Left ventricle myocardium inferior (tissue), 1 donor: ENCODE data around the gene SLC16A1. TPM values are rescaled to one million over a fixed set of nuclear protein-coding genes. Genes with fewer than 3 reads are reported as not detected.
"Not testable (repeated sequence)": the region's sequence is repeated elsewhere in the genome, so short reads cannot be mapped to it uniquely, and the experiment has no call there.

ENCODE experiments used
- DNase-seq: peaks from one replicate; pipeline ENCODE4 v3.0.0-alpha.2; 2020
- H3K27ac ChIP-seq: fragments of 200-600 bp; replicated peaks from 2 replicates; pipeline ENCODE4 v1.8.0; 2021
- H3K27me3 ChIP-seq: fragments of 200-600 bp; 2 replicates; pipeline ENCODE4 v1.8.0; 2021; ENCODE audit warnings: low read depth
- H3K36me3 ChIP-seq: fragments of 200-600 bp; 2 replicates; pipeline ENCODE4 v1.8.0; 2021
- H3K4me1 ChIP-seq: fragments of 200-600 bp; 2 replicates; pipeline ENCODE4 v1.8.0; 2021
- H3K4me3 ChIP-seq: fragments of 200-600 bp; 2 replicates; pipeline ENCODE4 v1.8.0; 2021; ENCODE audit warnings: mild to moderate bottlenecking, moderate library complexity
- H3K9me3 ChIP-seq: fragments of 200-600 bp; replicated peaks from 2 replicates; pipeline ENCODE4 v1.8.0; 2021
- CTCF ChIP-seq: fragments of 200-600 bp; IDR thresholded peaks from 2 replicates; pipeline ENCODE4 v1.8.0; 2021; ENCODE audit warnings: antibody characterized with exemption, mild to moderate bottlenecking, borderline replicate concordance
- intact Hi-C: fragments of 100-400 bp; cut with micrococcal nuclease; formaldehyde crosslinking; loops from one replicate; pipeline ENCODE4 v1.11.0; 2022
- total RNA-seq: library from RNA; stranded (reverse); fragmentation: NEBNext Ultra II Directional; extraction: Animal tissue kit (Norgen Biotek cat#: 25700); gene quantifications from one replicate; pipeline ENCODE4 v1.2.1, GENCODE V29; 2021
- donor health status: DM: no; HTN: yes; CAD: no; lungs with severe emphysema.

The SLC16A1 gene
- total RNA-seq, 1 donor from 2014 or later, result 154 TPM

- no peak for TF ChIP-seq CTCF
- Histone ChIP-seq H3K4me3 (no peak overlapping the region), H3K27me3 (no peaks in the 10 kb centered on the region), H3K27ac (no peak overlapping the region), H3K4me1 (no peaks in the 10 kb centered on the region), H3K9me3 (peaks cover 39% of the 10 kb centered on the region), H3K36me3 (no peaks in the 10 kb centered on the region)
- no peak for DNase-seq
- intact Hi-C loops, result no loop called here
Observed at GRCh38 chr1:112896783-112897182, 59.2 kb downstream of the SLC16A1 start.

- Histone ChIP-seq H3K36me3 (no peaks in the 10 kb centered on the region), H3K4me3 (no peak overlapping the region), H3K27me3 (no peaks in the 10 kb centered on the region), H3K4me1 (no peaks in the 10 kb centered on the region), H3K9me3 (peaks cover 39% of the 10 kb centered on the region), H3K27ac (no peak overlapping the region)
- intact Hi-C loops, result no loop called here
- no peak for TF ChIP-seq CTCF
- DNase-seq, result no peak
Observed at GRCh38 chr1:112894561-112895011, 61.4 kb downstream of the SLC16A1 start.

- H3K36me3 ChIP-seq, result no peaks in the 10 kb centered on the region
- TF ChIP-seq CTCF, result no peak
- H3K4me3 ChIP-seq, result no peak overlapping the region
- no peak for DNase-seq
- H3K27me3 ChIP-seq, result no peaks in the 10 kb centered on the region
- intact Hi-C loops, result no loop called here
- H3K4me1 ChIP-seq, result no peaks in the 10 kb centered on the region
- H3K27ac ChIP-seq, result no peak overlapping the region
- peaks cover 39% of the 10 kb centered on the region for H3K9me3 ChIP-seq
Observed at GRCh38 chr1:112894010-112894292, 62.0 kb downstream of the SLC16A1 start.

GRCh38 chr1:112893288-112894009 lies 62.5 kb downstream of the SLC16A1 start:
- Histone ChIP-seq H3K9me3 (peaks cover 39% of the 10 kb centered on the region), H3K4me1 (no peaks in the 10 kb centered on the region), H3K4me3 (no peak overlapping the region), H3K27ac (no peak overlapping the region), H3K36me3 (no peaks in the 10 kb centered on the region), H3K27me3 (no peaks in the 10 kb centered on the region)
- DNase-seq, result no peak
- no peak for TF ChIP-seq CTCF
- intact Hi-C loops, result no loop called here

GRCh38 chr1:112889906-112890305 lies 66.1 kb downstream of the SLC16A1 start:
- H3K4me3 ChIP-seq, DNase-seq, H3K27ac ChIP-seq, H3K36me3 ChIP-seq, H3K4me1 ChIP-seq, H3K27me3 ChIP-seq, intact Hi-C loops: not testable (repeated sequence)
- peaks cover 20% of the 10 kb centered on the region for H3K9me3 ChIP-seq

GRCh38 chr1:112889052-112889768 lies 66.8 kb downstream of the SLC16A1 start:
- no peak for DNase-seq
- Histone ChIP-seq H3K36me3 (no peaks in the 10 kb centered on the region), H3K9me3 (peaks cover 13% of the 10 kb centered on the region), H3K4me1 (no peaks in the 10 kb centered on the region), H3K27ac (no peak overlapping the region), H3K27me3 (no peaks in the 10 kb centered on the region), H3K4me3 (no peak overlapping the region)
- intact Hi-C loops, result no loop called here
- TF ChIP-seq CTCF, result no peak
